Hepatic stellate cell (primary cell): Measurements from ENCODE around the gene KCNJ14.
A peak's percentile ranks its signal among the peaks of the same experiment; 100 is the strongest.
"Not testable (repeated sequence)": the region's sequence is repeated elsewhere in the genome, so short reads cannot be mapped to it uniquely, and the experiment has no call there.

Source experiments
- DNase-seq: peaks from one replicate; pipeline ENCODE4 v3.0.0; 2011; ENCODE audit warnings: low spot score

KCNJ14 gene

DNA sequence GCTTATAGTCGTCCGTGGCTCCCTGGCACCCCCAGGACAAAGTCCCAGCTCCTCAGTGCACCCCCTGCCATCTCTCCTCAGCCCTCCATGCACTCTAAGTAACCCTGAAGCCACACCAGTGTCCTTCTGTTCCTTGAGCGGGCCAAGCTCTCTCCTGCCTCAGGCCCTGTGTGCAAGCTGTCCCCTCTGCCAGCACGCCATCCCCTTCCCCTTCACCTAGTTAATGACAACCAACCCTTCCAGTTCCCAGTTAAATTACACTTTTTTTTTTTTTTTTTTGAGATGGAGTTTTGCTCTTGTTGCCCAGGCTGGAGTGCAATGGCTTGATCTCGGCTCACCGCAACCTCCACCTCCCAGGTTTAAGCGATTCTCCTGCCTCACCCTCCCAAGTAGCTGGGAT is 33.1 kb downstream of the KCNJ14 start:
- not testable (repeated sequence) for DNase-seq

DNA sequence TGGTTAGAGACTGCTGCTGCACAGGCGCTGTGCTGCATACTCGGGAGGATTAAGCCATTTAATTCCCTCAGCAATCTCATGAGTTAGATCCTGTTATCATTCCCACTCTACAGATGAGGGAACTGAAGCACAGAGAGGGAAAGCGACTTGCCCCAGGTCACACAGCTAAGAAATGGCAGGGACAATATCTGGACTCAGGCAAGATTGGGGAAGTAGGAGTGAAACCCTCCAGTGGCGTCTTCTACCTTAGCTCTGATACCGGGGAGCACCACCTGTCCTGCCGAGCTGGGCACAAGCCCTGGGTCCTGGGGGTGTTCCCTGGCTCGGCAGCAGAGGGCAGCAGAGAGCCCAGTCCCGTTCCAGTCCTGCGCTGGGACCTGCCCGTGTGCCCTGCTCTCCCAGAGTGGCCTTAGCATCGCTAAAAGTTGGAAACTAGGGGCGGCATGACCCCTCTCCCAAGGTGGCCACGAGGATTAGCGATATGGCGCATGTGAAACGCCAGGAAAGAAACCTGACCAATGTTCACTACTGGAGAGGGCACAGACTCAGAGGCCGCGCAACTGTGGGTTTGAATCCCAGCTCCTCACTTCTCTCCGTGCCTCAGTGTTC is 34.3 kb downstream of the KCNJ14 start:
- peak; percentile 84 for DNase-seq

DNA sequence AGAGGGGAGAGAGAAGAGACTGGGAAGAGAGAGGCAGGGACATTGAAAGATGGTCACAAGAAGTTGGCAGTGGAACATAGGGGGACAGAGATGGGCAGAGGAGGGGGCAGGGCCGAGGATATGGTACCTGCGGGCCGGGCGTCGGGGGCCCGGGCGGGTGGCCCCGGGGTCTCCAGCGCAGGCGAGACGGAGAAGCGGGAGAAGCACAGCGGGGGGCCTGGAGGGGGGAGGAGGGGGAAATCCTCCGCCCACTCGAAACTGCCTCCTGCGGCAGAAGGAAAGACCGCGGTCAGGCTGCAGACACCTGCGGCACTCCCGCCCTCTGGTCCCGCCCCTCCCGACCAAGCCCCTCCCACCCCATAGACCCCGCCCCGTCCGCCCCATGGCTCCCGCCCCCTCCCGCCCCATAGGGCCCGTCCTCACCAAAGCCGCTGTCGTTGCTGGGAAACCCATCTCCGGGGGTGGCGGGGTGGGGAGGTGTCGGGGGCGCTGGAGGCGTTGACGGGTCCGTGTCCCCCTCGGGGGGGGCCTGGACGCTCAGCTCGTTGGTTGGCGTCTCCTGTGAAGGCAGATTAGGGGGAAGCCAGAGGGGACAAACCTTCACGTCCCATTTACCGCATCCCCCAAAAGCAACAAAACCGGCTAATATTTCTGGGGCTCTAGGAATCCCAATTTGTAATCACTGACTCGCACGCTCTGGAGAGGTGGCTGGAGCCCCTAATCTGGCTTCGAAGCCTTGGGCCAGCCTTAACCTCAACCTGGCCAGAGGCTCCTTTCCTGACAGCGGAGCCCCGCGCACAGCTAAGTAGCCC is 35.8 kb downstream of the KCNJ14 start:
- DNase-seq = peak; percentile 61

DNA sequence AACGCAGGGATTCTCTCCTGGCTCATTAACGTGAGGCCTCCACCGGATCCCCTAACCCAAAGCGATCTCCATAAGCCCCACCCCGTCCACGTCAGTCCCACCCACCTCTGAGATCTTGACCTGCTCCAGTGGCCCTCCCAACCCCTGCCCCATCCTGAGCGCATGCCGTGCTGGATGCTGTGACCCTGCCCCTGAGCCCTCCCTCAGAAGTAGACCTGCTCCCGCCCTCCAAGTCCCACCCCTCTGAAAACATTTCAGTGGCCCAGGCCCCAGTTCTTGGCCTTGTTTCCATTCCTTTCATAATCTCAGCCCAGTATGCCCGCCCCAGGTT is 36.4 kb downstream of the KCNJ14 start:
- DNase-seq = no peak

DNA sequence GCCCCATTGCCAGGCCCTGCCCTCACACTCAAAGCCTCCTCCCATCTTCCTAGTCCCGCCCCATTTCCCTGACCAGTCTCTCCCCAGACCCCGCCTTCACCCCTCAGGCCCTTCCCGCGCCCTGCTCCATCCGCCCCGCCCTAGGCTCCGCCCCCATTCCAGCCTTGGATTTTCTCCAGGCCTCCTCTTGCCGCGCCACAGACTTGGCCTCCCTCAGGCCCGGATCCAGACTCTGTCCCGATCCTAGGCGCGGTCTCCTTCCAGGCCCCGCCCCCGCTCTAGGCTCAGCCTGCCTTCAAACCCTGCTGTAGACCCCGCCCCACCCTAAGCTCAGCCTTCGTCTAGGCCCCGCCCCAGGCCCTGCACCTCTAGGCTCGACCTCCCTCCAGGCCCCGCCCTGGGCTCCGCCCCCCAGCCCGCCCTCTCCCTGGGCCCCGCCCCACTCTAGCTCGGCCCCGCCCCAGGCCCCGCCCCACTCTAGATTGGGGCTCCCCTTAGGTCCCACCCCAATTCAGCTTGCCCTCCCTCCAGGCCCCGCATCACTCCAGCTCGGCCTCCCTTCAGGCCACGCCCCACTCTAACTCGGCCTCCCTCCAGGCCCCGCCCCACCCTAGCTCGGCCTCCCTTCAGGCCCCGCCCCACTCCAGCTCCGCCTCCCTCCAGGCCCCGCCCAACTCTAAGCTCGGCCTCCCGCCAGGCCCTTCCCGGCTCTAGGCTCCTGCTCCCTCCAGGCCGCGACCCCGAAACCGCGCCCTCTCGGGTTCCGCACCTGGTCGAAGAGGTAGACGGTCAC is 37.7 kb downstream of the KCNJ14 start:
- DNase-seq = peak; percentile 95

DNA sequence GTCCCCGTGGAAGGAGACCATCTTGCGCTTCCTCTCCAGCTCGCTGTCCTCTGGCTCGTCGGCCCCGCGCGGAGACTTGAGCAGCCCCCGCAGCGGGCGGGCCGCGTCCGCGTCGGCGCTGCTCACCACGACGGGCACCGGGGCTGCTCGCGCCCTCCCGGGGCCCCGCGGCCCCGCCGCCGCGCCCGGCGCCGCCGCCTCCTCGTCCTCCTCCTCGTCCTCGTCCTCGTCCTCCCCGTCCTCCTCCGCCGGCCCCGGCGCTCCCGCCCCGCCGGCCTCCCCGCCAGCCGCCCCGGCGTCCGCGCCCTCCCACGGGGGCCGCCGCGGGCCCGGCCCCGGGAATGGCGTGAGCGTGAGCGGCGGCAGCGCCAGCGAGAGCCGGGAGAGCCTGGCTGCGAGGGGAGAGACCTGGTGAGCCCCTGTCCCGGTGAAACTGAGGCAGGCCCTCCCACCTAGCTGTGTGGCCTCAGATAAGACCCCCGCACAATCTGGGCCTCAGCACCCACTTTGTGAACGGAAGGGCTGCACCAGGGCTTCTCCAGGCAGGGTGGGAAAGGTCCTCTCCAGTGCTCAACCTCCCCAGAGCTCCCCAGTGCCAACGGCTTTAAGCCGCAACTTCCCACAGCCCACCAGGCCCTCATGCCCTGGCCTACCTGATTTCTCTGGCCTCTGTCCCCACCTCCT is 38.5 kb downstream of the KCNJ14 start:
- no peak for DNase-seq

DNA sequence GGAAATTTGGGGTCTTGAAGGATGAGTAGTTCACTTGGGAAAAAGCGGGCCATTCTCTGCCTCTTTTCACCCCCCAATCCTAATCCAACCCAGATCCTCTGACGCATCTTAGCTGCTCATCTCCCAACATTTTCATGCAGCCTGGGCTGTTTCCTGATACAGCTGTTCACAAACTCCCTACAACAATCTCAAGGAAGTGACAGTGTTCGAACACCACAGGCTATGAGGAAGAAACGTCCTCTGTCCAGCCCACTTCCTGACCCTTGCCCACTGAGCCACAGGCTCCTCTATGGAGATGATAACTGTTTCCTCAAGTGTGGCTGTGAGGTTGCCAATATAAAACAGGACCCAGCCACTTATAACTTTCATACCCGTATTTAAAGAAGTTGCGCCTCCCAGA is 40.0 kb downstream of the KCNJ14 start:
- DNase-seq = no peak

DNA sequence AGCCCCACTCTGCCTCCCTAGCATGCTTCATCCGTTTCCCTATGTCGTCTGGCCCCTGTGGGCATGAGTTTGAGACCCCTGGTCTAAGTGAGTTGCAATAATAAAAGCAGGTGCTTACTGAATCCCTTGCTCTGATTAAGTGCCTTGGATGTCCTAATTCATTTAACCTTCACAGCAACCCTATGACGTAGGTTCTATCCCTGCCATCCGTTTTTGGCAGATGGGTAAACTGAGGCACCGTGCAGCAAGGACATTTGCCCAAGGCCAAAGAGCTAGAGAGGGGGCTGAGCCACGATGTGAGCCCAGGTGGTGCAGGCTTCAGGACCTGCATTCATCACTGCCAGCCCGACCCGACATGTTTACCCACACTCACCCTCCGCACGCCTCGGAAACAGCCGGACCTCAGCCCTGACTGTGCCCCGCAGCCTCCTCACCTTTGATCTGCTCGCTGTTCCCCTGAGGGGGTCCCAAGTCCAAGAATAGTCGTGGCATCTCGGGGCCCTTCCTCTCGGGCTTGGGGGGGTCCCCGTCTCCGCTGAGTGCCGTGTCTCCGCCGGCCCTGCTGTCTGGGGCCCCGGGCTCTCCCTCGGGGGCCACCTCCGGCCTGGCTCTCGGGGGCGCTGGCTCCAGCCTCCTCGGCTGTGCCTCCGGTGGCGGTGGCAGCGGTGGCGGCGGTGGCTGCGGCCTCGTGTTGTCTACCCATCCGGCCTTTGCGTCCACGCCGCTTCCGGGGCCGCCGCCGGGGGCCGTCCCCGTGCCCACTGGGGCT is 41.8 kb downstream of the KCNJ14 start:
- no peak for DNase-seq

DNA sequence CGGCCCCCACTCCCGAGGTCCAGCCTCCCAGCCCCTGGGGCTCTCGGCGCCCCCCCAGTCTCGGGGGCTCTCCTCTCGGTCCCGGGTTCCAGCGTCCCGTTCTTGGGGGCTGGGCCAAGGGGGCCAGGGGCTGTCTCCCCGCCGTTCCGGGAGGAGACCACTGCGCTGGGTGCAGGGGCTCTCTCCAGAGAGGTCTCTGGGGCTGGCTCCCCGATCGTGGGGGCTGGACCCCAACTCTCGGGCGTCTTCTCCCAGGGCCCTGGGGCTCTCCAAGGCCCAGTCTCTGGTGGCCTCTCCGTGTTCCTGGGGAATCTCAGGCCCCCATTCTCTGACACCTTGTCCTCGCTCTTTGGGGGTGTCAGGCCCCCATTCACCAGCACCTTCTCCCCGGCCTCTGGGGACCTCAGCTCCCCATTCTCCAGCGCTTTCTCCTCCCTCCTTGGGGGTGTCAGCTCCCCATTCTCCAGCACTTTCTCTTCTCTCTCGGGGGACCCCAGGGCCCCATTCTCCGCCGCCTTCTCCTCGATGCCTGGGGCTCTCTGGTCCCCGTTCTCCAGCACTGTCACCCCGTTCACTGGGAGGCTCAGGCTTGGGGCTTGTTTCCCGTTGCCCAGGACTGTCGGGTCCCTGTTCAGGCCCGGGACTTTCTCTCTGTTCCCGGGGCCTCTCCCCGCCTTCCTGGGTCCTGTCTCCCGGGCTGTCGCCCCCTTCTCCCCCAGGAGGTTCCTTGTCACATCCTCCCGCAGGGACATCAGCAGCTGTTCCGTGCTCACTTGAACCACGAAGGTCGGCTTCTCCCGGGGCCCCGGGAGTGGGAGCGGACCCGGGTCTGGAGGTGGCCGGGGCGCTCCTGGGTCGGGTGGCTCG is 42.6 kb downstream of the KCNJ14 start:
- no peak for DNase-seq

DNA sequence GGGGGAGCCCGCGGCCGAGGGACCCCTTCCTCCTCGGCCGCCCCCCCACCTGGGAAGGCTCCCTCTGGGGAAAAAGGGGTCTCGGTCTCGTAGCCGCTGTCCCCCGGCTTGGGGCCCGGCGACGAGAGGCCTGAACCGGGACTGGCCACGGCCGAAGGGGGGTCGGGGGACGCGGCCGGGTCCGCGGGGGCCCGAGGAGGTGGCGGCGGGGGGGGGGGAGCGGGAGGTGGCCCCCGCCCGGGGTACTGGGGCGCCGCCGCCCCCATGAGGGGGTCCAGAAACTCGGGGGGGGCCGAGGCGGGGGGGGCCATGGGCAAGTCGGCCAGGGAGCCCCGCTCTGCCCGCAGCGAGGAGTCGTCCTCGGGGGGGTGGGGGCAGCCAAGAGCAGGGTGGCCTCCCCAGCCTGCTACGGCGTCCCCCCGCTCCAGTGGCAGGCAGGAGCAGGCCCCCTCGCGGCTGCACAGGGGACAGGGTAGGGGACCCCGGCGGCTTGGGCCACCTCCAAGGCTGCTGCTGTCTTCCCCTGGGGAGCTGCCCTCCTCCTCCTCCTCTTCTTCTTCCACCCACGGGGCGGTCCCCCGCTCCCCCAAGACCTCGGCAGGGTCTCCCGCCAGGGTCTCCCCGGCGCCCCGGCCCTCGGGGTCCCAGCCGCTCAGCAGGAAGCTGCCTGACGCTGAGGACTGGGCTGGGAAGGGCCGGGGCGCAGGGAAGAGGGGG is 43.4 kb downstream of the KCNJ14 start:
- no peak for DNase-seq

DNA sequence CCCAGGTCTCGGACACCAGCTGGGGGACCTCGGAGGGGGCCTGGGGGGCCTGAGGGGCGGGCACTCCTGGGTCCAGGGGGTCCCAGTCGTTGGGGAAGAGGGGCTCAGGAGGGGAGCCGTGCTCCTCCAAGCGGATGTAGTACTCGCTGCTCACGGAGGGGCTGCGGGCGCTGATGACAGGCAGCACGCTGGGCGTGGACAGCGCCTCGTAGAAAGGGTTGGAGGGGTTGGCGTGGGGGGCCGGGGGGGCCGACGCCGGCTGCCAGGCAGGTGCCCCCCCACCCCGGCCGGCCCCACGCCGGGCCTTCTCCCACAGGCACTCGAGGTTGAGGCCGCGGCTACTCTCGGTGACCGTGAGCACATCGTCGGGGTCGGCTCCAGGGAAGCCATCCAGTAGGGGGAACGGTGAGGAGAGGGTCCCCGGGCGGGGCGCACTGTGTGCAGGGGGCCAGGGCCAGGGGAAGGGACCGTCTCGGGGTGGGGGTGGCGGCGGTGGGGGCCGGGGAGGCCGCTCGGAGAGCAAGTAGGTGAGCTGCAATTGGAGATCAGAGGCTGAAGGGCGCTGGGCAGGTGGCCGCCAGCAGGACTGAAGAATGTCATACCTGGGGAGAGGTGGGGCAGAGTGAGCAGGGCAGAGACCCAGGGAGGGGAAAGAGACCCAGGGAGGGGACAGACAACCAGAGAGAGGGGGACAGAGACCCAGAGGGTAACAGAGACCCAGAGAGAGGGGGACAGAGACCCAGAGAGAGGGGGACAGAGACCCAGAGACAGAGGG is 44.1 kb downstream of the KCNJ14 start:
- no peak for DNase-seq

DNA sequence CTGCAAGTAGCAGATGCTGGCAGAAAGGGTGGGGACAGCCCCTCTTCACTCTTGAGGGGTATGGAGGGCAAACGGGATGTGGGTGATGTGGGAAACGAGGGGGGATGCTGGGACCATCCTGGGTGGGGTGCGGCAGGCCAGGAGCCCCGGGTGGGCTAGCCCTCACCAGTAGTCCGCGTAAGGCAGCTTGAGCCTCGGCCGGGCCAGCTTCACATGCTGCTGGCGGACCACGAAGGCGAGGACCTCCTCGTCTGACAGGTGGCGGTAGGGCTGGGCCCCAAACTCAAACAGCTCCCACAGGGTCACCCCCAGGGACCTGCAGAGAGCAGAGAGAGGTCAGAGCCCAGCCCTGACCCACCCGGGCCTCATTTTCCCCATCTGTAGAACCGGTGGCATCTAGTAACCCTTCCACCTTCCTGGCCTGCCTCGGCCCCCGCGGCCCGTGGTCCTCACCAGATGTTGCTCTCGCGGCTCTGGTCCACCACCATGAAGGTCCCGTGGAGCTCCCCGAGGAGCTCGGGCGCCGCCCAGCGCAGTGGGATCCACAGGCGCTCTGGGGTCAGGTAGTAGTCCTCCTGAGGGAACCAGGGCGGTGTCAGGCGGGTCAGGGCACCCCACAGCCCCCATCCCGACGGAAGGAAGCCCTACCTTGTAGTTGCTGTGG is 45.6 kb downstream of the KCNJ14 start:
- DNase-seq = no peak

DNA sequence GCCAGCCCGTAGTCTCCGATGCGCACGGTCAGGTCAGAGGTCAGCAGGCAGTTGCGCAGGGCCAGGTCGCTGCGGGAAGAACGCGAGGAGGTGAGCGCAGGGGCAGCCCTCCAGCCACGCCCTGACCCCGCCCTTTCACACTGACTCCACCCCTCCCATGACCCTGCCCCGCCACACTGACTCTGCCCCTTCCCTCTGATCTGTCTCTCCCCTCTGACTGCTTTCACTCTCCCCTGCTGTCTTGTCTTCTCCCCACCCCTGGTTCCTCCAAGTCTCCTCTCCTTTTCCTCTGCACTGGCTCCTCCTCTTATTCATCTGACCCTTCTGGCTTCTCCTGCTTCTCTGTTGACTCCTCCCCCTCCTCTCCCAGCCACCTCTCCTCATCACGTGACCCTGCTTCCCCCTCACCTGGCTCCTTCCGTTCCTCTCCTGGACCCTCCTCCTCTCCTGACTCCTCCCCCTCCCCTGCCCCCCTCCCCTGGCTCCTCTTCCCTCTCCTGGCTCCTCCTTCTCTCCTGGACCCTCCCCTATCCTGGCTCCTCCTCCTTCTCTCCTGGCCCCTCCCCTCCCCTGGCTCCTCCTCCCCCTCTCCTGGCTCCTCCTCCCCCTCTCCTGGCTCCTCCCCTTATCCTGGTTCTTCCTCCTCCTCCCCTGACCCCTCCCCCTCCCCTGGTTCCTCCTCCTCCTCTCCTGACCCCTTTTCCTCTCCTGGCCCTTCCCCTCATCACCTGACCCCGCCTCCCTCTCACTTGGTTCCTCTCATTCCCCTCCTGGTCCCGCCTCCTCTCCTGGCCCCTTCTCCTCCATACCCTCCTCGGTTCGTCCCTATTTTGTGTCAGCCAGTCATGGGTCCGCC is 46.3 kb downstream of the KCNJ14 start:
- no peak for DNase-seq

DNA sequence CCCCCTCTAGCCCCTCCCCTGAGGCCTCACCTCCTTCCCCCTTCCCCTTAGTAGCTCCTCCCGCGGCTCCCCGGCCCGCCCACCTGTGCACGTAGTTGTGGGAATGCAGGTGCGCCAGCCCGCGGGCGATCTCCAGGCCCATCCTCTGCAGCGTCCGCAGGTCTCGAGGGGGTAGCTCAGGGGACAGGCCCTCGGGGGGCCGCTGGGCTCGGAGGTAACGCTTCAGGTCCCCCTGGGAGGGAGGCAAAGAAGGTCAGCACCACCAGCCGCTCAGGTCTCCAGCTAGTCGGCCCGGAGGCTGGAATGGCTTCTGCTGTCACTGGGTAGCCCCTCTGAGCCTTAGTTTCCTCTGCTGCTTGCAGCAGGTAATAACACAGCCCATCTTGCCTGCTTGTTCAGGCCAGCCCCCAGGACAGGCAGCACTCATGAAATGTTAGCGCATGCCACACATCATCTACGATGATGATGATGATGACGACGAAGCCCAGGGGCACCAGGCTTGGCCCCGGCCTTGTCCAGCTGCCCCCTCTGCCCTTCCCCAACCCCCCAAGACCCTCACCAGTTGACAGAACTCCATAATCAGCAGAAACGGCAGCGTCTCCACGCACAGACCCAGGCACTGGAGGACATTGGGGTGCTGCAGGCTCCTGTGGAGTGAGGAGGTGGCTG is 47.1 kb downstream of the KCNJ14 start:
- no peak for DNase-seq

DNA sequence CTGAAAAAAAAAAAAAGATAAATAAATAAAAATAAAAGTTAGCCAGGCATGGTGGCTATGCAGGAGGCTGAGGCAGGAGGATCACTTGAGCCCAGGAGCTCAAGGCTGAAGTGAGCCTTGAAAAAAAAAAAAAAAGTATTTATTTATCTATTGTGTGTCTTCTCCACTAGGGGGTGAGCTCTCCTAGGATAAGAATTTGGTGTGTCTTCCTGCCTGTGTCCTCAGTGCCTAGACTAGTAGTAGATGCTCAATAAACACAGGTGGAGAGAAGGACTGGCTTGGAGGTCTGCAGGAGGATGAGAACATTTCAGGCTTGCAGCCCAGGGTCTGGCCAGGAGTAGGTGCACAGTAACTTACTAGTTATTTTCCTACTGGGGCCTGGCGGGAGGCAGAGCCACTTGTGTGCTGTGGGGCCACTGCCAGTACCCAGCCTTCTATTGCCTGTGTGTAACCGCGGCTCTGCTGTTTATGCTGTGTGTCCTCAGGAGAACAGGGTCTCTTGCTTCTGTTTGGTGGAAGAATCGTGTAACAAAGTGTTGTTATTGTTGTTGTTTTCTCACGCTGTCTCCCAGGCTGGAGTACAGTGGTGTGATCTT is 50.9 kb downstream of the KCNJ14 start:
- no peak for DNase-seq

DNA sequence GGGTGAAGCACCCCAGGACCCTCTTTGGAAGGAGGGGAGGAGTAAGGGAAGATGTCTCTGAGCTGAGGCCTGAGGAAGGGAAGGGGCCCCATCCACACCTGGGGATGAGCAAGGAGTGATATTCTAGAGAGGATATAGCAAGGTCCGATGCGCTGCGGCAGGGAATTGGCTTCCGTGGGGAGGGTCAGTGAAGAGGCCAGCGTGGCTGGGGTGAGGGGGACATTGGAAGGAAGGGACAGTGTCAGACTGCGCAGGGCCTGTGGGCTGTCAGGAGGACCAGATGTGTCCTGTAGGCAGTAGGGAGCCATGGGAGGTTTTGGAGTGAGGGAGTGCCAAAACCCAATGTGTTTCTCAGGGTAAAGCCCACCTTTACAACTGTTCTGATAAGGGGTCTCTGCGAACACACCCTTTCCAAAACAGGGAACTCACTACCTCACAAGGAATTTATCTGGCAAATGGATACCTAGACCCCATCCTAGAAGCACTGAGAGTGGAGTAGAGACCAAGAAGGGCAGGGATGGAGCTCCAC is 52.6 kb downstream of the KCNJ14 start:
- DNase-seq = no peak
